Activated CD4-positive, CD25-positive, alpha-beta regulatory T cell treated with anti-CD3 and anti-CD28 coated beads, Interleukin-2, amount 50 U/mL, for 24 hours (primary cell): ENCODE results near the gene SLC26A5.
"Not testable (repeated sequence)": the region's sequence is repeated elsewhere in the genome, so short reads cannot be mapped to it uniquely, and the experiment has no call there.

ENCODE experiments used
- ATAC-seq, 2 donors: fragments of 150-1000 bp; cut with Tn5 transposase; one replicate each; pipeline ENCODE4 v1.10.0; 2021; ENCODE audit warnings: mild to moderate bottlenecking in 1 of 2, moderate library complexity in 1 of 2

SLC26A5 gene

DNA sequence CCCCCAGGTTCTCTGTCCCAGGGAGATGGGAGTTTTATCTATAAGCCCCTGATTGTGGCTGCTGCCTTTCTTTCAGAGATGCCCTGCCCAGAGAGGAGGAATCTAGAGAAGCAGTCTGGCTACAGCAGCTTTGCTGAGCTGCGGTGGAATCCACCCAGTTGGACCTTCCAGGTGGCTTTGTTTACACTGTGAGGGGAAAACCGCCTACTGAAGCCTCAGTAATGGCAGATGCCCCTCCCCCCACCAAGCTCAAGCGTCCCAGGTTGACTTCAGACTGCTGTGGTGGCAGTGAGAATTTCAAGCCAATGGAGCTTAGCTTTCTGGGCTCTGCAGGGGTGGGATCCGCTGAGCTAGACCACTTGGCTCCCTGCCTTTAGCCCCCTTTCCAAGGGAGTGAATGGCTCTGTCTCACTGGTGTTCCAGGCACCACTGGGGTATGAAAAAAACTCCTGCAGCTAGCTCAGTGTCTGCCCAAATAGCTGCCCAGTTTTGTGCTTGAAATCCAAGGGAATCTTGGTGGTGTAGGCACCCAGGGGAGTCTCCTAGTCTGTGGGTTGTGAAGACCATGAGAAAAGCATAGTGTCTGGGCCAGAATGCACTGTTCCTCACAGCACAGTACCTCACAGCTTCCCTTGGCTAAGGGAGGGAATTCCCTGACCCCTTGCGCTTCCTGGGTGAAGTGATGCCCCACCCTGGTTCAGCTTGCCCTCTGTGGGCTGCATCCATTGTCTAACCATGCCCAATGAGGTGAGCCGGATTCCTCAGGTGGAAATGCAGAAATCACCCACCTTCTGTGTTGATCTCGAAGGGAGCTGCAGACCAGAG, 40.0 kb downstream of the SLC26A5 start:
- ATAC-seq = not testable (repeated sequence)

DNA sequence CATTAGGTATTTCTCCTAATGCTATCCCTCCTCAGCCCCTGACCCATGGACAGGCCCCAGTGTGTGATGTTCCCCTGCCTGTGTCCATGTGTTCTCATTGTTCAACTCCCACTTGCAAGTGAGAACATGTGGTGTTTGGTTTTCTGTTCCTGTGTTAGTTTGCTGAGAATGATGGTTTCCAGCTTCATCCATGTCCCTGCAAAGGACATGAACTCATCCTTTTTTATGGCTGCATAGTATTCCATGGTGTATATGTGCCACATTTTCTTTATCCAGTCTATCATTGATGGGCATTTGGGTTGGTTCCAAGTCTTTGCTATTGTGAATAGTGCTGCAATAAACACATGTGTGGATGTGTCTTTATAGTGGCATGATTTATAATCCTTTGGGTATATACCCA, 46.3 kb downstream of the SLC26A5 start:
- ATAC-seq = not testable (repeated sequence)

DNA sequence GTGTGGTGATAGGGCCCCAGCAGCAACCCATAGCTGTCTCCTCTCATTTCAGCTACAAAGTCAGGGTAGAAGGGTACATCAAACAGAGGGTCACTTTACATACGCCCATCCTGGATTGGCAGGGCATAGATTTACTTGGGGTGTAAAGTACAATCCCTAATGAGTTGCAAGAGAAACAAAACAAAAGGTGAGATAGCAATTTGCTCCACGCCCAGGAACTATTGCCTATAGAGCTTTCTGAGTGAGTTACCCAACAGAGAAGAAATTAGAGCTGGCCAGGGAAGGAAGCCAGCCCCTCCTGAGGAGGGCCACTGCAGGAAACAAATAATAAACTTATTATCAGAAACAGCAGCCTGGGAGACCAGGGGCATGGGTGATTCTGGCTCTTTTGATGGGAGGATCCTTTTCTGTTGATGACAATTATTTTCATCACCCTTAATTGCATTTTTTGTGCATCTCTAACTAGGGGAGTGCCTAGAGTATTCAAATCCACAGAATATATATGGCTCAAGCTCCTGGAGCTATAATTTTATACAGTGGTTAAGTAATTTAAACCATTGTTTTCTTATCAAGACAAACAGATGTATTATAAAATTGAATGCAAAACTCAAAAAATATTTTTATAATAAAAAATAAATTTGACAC, 47.4 kb downstream of the SLC26A5 start:
- ATAC-seq = no peak

DNA sequence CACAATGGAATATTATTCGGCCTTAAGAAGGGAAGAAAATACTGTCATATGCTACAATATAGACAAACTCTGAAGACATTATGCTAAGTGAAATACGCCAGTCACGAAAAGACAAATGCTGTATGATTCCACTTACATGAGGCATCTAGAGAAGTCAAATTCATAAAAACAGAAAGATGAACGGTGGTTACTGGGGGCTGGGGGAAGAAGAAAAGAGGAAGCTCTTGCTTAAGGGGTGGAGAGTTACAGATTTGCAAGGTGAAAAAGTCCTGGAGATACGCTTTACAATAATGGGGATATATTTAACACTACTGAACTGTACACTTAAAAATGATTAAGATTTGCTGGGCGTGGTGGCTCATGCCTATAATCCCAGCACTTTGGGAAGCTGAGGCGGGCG, 49.5 kb downstream of the SLC26A5 start:
- ATAC-seq = no peak

DNA sequence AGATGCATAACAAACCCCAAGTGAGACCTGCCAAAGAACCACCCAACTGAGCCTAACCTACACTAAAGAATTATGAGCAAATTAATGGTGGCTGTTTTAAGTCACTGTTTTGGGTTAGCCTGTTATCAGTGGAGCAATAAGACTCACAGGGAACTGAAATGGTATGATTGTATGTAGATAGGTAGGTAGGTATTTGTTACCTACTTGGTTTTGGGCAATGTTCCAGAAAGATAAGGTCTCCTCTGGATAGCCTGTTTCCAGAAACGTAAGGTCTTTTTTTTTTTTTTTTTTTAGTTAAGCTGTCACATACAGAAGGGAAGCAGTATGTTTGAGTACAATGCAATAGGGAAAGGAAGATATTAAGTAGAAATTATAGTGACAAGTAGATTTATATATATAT, 50.9 kb downstream of the SLC26A5 start:
- no peak for ATAC-seq

DNA sequence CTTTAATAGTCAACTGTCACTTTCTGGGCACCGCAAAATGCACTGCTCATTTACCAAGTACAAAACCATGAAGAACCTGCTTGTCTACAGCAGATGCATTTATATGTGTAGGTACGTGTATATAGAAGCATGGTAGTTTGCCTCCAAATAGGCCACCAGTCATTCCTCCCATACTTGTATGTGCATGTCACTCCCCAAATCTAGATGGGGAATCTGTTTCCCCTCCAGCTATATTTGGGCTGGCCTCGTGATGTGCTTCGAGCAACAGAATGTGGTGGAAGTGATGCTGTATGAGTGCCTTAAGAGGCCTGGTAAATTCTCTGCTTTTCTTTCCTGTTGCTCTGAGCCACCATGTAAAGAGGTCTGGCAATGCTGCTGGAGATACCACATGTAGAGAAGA, 51.4 kb downstream of the SLC26A5 start:
- ATAC-seq = no peak

DNA sequence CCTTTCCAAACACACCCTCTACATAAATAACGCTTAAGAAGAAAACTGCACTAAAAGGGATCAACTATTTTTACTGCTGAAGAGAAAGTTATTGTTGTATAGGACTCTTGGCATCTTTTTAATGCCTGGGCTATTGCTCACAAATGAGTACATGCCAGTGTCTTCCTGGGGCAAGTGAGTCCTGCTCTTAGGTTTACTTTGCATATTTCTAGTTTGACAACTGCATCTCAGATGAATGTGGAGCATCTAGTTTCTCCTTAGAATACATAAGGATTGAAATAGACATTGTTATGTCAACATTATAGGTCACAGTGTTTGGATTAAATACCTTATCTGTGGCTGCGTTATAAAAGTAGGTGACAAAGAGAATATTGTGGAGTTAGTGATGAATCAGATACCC, 54.0 kb downstream of the SLC26A5 start:
- ATAC-seq = no peak

DNA sequence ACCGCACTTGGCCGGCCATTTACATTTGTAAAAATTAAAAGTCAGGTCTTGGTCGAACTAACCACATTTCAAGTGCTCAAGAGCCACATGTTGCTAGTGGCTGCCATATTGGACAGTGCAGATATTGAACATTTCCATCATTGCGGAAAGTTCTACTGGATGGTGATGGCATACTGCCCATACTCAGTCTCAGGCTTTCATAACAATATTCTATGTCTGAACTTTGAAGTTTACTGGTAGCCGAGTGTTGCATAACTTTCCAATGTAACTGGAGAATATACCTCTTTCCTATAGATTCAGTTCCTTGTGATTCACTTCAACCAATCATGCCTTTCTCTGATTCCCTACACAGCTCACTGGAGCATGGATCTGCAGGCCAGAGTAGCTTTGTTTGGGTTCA, 54.9 kb downstream of the SLC26A5 start:
- ATAC-seq = no peak

DNA sequence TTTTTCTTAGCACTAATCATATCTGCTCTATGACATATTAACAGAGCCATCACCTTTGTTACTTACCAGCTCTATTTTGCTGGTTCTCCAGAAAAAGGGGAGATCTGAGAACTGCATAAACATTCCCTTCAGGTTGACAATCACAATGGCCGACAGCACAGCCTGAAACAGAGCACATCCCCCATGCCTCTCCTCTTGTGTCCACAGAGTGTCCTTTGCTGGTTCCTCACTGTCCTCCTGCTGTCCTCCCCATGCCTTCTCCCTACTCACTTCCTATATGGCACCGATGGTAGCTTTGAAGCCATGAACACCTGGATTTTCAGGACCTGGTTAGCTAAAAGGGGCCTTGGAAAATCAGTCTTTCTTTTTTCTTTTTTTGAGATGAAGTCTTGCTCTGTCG, 56.7 kb downstream of the SLC26A5 start:
- no peak for ATAC-seq

DNA sequence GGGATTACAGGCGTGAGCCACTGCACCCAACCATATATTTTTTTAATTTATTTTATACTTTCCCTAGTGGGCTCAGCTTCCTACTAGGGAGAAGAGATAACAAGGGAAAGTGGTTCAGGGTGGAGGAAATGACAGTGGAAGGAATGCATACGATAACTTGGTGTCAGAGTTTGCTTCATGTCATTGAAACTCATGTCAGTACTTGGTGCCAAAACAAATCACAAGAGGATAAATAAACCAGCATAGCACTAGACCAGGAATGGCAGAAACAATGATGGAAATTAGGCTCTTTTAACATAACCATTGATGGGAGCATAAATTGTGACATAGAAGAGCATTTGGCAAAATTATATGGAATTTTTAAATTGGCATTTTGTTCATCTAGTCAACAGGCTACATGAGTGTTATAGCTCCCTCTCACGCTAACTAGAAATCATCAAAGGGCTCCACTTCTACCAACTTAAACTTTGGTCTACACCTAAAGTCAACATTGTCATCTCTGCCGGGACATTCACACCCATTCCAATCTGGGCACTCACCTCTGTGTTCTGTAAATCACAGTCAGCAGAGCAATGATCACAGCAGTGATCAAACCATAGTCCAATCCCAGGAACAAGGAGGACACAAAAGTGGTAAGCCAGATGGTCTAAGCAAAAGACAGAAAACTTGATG, 57.4 kb downstream of the SLC26A5 start:
- ATAC-seq = no peak

DNA sequence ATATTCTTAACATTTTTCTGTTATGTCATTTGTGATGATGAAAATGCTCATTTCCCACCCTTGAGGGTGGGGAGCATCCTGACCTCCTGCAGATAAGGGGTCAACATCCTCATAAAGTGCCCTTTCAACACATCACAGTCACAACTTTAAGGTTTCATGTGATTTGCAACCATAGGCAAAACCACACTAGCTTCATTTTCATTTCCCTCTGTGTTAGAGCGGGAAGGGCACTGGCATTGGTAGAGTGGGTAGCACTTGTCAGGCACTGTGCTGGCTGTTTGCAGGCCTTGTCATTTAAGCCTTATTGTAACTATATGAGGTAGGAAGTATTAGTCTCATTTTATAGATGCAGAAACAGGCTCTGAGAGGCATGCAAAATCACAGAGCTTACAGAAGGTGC, 58.8 kb downstream of the SLC26A5 start:
- no peak for ATAC-seq

DNA sequence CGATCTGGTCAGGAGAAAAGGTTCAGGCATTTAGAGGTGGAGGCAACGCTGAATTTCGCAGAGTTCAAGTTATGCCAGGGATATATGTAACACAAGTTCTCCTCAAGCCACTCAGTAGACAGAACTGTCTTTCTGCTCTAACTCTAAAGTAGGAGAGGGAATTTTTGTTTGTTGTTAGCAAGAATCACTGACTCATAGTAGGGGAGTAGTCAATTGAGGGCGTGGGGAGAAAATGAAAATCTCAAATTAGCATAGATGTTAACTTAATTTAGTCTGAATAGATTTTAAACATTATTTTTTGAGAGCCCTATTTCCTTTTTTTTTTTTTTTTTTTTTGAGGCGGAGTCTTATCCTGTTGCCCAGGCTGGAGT, 64.0 kb downstream of the SLC26A5 start:
- ATAC-seq = no peak

DNA sequence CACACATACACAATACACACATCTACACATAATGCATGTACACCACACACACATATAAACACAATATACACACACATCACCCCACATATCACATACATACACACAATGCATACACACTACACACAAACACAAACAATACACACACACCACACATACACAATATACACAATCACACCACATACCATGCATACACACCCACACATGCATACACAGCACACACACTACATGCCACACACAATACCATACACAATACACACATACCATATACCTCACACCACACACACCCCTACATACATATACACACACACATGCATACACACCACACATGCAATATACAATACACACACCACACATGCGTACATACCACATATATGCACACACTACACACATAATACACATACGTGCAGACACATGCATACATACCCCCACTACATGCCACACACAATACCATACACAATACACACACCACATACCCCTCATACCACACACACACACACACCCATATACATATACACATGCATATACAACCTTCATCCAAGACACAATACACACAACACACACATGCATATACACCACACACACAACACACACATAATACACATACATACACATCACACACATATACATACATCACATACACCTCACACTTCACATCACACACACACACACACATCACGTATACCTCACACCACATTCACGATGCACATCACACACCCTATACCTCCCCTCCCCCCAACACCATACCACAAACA, 64.6 kb downstream of the SLC26A5 start:
- ATAC-seq = no peak

DNA sequence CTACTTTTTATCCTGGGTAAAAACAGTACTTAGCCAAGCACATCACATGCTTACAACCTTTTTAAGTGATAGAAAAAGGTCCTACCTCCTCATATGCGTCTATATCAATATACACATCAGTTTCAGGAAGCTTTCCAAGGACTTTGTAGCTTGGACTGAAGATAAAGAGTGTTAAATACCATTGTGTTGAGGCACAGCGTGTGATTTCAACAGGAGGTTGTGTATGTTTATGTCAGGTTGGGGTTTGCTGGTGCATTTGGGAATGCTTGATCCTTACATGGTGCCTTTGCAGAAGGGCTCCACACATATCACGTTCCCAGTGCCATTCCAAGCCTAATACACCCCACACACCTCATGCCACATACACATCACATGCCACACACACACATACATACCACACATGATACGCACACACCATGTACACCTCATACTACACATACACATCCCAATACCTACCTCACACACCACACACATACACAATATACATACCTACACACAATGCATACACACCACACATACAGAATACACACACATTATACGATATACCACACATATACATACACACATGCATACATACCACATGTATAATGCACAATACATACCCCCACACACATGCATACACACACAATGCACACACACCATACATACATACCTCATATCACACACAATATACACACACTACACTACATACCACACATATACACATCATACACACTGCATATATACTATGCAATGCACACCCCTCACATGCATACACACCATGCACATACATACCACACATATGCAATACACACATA, 65.4 kb downstream of the SLC26A5 start:
- ATAC-seq = no peak

DNA sequence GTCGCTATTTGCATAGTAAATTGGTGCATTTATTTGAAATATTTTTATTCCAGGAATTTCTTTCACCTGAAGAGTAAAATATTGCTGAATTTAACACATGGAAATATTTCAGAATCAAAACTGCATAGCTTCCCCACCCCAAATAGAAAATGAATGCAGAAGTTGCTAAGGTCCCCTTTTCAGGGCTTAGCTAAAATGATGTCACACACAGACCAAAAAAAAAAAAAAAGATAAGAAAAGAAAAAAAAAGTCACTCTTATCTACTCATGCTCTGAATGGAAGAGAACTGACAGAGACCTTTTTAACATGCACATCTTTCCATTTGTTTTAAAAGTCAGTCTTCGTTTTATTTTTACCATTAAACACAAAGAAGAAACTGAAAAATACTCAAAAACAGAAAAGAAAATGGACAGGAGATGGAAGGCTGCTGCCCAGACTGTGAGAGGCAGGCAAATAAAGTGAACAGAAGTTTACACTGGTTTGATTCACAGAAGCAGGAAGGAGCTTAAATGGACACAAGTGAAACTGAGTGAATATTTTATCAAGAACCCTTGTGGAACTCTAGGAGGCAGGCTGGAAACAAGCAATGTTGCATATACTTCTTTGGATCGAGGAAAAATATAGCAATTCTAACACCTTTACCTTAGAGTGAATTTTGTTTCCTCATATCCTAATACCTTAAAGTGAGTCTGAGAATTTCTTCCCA, 66.6 kb downstream of the SLC26A5 start:
- ATAC-seq = no peak

DNA sequence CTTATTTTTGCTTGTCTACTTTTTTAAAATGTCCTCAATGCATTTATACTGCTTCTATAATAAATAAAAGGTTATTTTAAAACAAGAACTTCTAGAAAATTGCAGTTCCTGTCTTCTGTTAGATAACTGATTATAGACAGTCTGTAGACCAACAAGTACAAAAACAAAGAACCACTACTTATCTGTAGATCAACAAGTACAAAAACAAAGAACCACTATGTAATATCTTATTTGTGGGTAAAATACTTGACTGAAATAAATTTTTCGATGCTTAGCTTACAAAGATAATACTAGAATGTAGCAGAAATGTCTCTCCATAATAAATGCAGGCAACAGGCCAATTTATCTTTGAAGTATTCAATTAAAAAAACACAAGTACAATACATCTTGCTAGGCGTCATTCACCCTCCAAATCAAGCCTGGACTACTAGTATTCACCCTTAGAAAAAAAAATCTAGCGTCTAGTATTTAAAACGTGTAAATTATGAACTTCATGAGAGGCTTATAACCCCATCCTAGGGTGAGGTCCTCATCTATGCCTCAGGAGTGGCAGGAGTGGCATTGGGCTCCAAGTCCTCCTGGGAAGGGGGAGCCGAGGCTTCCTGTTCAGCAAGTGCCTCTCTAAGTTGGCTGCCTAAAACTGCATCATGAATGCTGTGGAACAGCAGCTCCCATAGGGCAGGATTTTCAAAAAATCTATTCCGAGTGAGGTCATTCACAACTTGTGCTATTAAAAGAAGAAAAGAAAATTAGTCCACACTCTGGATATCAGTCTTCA, 72.0 kb downstream of the SLC26A5 start:
- no peak for ATAC-seq

DNA sequence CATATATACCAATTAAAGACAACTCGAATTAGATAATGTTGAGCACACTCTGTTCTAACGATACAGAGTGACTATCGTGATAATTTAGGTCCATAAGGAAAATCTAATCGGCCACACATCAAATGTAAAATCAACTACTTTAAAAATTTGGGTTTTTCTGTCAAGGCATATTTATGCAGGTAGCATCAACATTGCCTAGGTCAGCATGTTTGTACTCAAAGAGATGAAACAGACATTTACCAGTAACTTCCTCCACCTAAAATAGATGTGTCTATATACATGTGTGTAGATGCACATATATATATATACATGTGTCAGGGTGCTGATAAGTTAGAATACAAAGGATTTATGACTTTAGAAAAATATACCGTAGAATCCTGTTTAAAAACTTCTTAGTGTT, 76.6 kb downstream of the SLC26A5 start:
- ATAC-seq = no peak

DNA sequence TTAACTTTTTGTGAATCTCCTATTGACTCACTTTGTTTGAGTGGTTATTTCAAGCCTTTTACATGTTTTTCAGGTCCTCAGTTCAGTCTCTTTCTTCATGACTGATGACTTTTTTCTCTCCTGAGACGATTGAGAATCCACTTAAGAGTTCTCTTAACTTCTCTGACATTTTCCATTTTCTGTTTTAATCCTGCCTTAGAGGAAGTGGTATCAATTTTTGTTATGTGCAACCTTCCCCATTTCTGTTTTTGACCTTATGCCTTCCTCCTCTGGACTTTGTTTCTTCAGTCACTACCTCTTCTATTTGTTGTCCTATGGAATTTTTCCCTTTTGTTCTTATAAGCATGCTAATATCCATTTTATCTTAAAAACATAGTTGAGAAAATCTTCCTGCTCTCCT, 96.2 kb downstream of the SLC26A5 start:
- ATAC-seq = no peak

DNA sequence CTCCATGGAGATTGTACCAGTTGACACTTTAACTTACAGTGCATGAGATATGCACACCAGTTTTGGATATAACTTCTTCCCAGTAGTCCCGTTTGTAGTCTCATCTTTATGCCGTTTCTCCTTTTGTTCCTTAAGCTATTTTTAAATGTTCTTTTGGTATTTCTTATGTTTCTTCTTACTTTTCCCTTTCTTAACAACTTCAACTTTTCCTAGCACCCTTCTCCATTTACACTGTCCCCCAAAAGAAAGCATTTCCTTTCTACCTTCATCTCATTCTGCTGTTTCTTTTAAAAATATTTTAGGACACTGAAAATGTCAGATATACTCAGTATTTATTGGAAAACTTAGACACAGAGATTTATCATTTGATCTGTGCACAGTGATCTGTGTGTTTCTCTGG, 97.0 kb downstream of the SLC26A5 start:
- no peak for ATAC-seq

DNA sequence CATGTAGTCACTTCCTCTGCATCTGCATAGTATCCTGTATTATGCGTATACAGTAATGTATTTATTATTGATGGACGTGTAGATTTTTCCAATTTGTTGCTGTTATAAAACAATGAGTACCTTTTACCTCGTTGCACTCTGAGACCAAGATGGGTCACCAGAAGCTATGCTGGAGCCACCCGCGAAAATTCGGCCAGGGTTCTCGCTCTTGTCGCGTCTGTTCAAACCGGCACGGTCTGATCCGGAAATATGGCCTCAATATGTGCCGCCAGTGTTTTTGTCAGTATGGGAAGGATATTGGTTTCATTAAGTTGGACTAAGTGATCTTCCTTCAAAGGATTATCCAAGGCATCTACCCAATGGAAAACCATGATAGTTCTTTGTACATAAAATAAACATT, 97.6 kb downstream of the SLC26A5 start:
- no peak for ATAC-seq
